Stimulated activated naive B cell treated with anti-CD40 and anti-IgM and Interleukin-4, amounts not matched to agents 10 μg/mL and 1 μg/mL and 100 μg/mL, for 72 hours (primary cell): Measurements from ENCODE around the gene SUMF2.
"Not testable (repeated sequence)": the region's sequence is repeated elsewhere in the genome, so short reads cannot be mapped to it uniquely, and the experiment has no call there.

Experiments used
- ATAC-seq, 2 donors: fragments of 150-1000 bp; cut with Tn5 transposase; replicated peaks; 2 replicates each; pipeline ENCODE4 v1.10.0; 2021; ENCODE audit warnings: moderate library complexity in 1 of 2
- DNase-seq: peaks from one replicate; pipeline ENCODE4 v3.0.0; 2021
- H3K27ac Mint-ChIP-seq: one replicate; pipeline ENCODE4 v1.8.0; 2022; ENCODE audit warnings: mild to moderate bottlenecking, mixed read lengths
- H3K27me3 Mint-ChIP-seq, 2 donors: one replicate each; pipeline ENCODE4 v1.8.0; 2022; ENCODE audit warnings: mixed read lengths in 2 of 2
- H3K36me3 Mint-ChIP-seq, 2 donors: one replicate each; pipeline ENCODE4 v1.8.0; 2022; ENCODE audit warnings: mixed read lengths in 2 of 2, mild to moderate bottlenecking in 1 of 2
- H3K4me1 Mint-ChIP-seq, 2 donors: one replicate each; pipeline ENCODE4 v1.8.0; 2022; ENCODE audit warnings: mixed read lengths in 2 of 2, mild to moderate bottlenecking in 1 of 2
- H3K4me3 Mint-ChIP-seq, 2 donors: one replicate each; pipeline ENCODE4 v1.8.0; 2022; ENCODE audit warnings: mild to moderate bottlenecking in 2 of 2, mixed read lengths in 2 of 2, moderate library complexity in 1 of 2
- H3K9me3 Mint-ChIP-seq, 2 donors: one replicate each; pipeline ENCODE4 v1.8.0; 2022; ENCODE audit warnings: mixed read lengths in 2 of 2, mild to moderate bottlenecking in 1 of 2

The SUMF2 gene

DNA sequence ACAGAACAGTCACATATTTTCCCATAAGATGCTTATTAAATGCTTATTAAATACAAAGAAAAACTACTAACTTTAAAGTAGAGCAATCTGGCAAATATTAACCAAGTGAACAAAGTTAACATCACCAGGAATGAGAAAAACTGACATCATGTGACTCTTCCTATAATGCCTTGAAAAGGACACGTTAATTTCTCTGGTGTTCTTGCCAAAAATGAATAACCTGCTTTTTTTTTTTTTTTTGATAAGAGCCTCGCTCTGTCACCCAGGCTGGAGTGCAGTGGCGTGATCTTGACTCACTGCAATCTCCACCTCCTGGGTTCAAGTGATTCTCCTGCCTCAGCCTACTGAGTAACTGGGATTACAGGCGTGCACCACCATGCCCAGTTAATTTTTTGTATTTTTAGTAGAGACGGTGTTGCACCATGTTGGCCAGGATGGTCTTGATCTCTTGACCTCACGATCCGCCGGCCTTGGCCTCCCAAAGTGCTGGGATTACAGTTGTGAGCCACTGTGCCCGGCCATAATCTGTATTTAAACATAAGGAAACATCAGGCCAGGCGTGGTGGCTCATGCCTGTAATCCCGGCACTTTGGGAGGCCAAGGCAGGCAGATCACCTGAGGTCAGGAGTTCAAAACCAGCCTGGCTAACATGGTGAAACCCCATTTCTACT lies 16.5 kb upstream of the SUMF2 start:
- H3K4me3 Mint-ChIP-seq, H3K36me3 Mint-ChIP-seq, H3K9me3 Mint-ChIP-seq, H3K27me3 Mint-ChIP-seq, H3K27ac Mint-ChIP-seq, DNase-seq, ATAC-seq: not testable (repeated sequence)
- H3K4me1 Mint-ChIP-seq = peaks cover 6 to 14% of the 10 kb centered on the region in 2 donors

DNA sequence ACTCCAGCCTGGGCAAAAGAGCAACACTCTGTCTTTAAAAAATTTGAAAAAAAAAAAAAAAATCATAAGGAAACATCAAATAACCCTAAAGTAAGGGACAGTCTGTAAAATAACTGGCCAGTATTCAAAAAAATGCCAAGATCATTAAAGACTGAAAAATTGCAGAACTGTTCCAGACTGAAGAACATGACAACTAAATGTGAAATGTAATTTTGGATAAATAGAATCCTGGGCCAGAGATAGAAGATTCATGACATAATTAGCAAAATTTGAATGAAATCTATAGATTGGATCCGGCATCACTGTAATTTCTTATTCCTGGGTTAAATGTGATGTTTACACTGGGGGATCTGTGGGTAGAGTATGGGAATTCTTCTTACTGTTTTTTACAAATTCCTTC lies 15.8 kb upstream of the SUMF2 start:
- DNase-seq (no peak), ATAC-seq (no peak)
- H3K9me3 Mint-ChIP-seq = no peaks in the 10 kb centered on the region
- H3K27me3 Mint-ChIP-seq = no peaks in the 10 kb centered on the region
- H3K27ac Mint-ChIP-seq = no peak overlapping the region
- H3K36me3 Mint-ChIP-seq = peaks cover 6 to 7% of the 10 kb centered on the region in 2 donors
- H3K4me3 Mint-ChIP-seq = no peak overlapping the region
- H3K4me1 Mint-ChIP-seq = peaks cover 6 to 15% of the 10 kb centered on the region in 2 donors

DNA sequence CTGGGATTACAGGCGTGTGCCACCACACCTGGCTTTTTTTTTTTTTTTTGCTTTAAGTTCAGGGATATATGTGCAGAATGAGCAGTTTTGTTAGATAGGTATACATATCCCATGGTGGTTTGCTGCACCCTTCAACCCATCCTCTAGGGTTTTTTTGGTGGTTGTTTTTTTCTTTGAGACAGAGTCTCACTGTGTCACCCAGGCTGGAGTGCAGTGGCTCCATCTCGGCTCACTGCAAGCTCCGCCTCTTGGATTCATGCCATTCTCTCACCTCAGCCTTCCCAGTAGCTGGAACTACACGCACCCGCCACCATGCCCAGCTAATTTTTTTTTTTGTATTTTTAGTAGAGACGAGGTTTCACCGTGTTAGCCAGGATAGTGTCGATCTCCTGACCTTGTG lies 15.3 kb upstream of the SUMF2 start:
- not testable (repeated sequence) for ATAC-seq, H3K27me3 Mint-ChIP-seq, DNase-seq, H3K9me3 Mint-ChIP-seq, H3K27ac Mint-ChIP-seq, H3K4me3 Mint-ChIP-seq
- peaks cover 9 to 10% of the 10 kb centered on the region in 2 donors for H3K36me3 Mint-ChIP-seq
- peaks cover 8 to 20% of the 10 kb centered on the region in 2 donors for H3K4me1 Mint-ChIP-seq

DNA sequence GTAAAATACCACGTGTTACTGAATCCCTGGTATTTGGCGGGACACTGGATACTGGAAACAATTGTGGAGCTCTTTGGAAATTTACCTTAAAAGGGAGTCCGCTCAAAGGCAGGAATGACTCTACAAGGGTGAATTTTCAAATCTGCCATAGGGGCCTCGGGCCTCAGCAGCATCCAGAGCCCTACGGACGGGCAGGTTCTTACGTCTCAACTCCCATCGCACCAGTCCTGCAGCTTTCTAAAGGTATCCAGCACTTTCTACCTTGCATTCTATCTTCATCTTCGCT lies 13.1 kb upstream of the SUMF2 start:
- H3K9me3 Mint-ChIP-seq = no peaks in the 10 kb centered on the region
- no peaks in the 10 kb centered on the region for H3K27me3 Mint-ChIP-seq
- H3K36me3 Mint-ChIP-seq = peaks cover 7 to 19% of the 10 kb centered on the region in 2 donors
- H3K4me1 Mint-ChIP-seq = peaks cover 10 to 36% of the 10 kb centered on the region in 2 donors
- H3K4me3 Mint-ChIP-seq = peak overlapping the region; percentile 89 to 96
- ATAC-seq (no peak), DNase-seq (no peak)
- H3K27ac Mint-ChIP-seq = peak overlapping the region; percentile 94

DNA sequence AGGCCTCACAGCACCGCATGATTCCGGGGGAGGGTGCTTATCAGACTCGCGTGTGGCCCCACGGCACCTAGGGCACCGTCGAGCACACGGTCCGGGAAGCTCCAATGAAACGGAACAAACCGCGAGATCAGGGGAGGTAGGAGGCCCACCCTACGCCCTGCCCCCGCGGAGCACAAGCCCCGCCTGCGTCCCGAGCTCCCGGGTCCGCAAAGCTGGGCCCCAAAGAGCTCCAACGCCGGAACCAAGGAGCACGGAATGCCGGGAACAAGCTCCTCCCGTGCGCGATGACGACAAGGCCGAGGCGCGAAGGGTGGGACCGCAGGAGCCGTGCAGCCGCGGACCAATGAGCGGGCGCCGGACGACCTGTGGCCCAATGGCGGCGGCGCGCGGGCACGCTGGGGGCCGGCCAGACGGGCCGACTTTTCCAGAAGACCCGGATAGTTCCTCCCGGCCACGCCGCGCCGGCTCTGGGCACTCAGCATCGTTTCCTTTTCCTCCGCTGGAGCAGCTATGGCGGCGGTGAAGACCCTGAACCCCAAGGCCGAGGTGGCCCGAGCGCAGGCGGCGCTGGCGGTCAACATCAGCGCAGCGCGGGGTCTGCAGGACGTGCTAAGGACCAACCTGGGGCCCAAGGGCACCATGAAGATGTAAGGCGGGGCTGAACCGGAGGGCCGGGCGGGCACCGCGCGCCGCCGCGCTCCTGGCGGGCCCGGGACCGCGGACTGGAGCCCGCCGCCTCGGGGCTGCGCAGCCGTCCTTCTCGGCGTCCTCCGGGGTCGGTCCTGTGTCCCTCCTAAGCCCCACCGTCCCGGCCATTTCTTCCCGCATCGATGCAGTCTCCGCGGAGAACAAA lies 12.5 kb upstream of the SUMF2 start, which contains the start of the genes CCT6A and PSPH:
CCT6A (plus strand) TSS at position 427 of the 853 bp plus-strand sequence; CDS start at position 511, 84 bp downstream.
PSPH (minus strand) TSS at position 106 of the 853 bp plus-strand sequence. CDS start 30,232 bp downstream, outside the sequence.
- Mint-ChIP-seq H3K27me3 (no peaks in the 10 kb centered on the region), H3K36me3 (peaks cover 12 to 24% of the 10 kb centered on the region in 2 donors), H3K4me3 (peak within 1 kb of the TSS; percentile 89 to 96), H3K9me3 (no peaks in the 10 kb centered on the region), H3K27ac (peak within 1 kb of the TSS; percentile 94), H3K4me1 (peaks cover 11 to 36% of the 10 kb centered on the region in 2 donors)
- ATAC-seq (peak; percentile 89 to 94), DNase-seq (peak; percentile 95)

DNA sequence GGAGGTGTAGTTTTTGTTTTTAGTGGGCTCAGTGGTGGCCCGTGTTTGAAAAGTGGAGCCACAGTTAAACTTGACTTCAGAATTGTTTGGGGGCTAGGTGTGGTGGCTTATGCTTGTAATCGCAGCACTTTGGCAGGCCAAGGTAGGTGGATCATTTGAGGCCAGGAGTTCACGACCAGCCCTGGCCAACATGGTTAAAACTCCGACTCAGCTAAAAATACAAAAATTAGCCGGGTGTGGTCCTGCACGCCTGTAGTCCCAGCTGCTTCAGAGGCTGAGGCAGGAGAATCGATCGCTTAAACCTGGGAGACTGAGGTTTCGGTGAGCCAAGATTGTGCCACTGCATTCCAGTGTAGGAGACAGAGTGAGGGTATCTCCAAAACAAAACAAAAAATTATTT lies 10.7 kb upstream of the SUMF2 start:
- Mint-ChIP-seq H3K4me3 (peak overlapping the region; percentile 21 to 76), H3K27me3 (no peaks in the 10 kb centered on the region), H3K36me3 (peaks cover 25 to 35% of the 10 kb centered on the region in 2 donors), H3K4me1 (peaks cover 11 to 40% of the 10 kb centered on the region in 2 donors), H3K27ac (no peak overlapping the region), H3K9me3 (no peaks in the 10 kb centered on the region)
- no peak for DNase-seq
- ATAC-seq = no peak

DNA sequence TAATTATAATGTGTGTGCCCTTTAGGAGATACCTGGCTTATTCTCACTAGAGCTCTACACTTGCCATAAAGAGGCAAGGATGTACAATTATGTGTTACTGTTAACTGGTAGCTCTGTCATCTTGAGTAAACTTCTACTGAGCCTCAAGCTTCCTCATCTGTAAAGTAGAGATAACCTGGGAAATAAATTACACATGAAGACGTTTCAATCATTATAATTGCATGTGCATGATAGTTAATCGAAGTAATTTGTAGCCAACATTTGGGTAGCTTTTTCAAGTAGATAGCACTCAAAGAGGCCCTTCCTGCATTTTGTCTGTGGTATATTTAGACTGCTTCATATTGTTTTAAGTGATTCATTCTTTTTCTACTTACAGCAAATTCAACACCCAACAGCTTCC lies 10.1 kb upstream of the SUMF2 start:
- Mint-ChIP-seq H3K27ac (peak overlapping the region; percentile 31), H3K4me3 (peak overlapping the region; percentile 14 to 25), H3K9me3 (no peaks in the 10 kb centered on the region), H3K36me3 (peaks cover 25 to 36% of the 10 kb centered on the region in 2 donors), H3K27me3 (no peaks in the 10 kb centered on the region), H3K4me1 (peaks cover 11 to 40% of the 10 kb centered on the region in 2 donors)
- ATAC-seq (no peak), DNase-seq (no peak)

DNA sequence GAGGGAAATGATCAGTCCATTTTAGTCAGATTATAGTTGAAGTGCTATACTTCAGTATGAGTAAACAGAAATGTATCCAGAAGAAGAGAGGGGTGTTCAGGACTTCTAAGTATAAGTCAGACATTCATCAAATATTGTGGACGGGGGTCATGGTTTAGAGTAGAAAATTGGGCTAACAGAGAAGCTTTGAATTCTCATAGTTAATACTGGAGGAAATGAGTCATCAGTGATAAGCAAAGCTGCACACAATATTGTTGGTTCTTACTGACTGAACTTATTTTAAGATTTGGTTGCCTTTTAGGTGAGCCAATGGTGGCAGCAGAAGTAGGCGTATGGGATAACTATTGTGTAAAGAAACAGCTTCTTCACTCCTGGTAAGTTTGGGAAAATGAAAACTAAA lies 1.7 kb upstream of the SUMF2 start:
- peaks cover 24 to 45% of the 10 kb centered on the region in 2 donors for H3K4me1 Mint-ChIP-seq
- no peaks in the 10 kb centered on the region for H3K9me3 Mint-ChIP-seq
- H3K36me3 Mint-ChIP-seq = peaks cover 41 to 49% of the 10 kb centered on the region in 2 donors
- H3K4me3 Mint-ChIP-seq = peak overlapping the region in 1 of 2 donors; percentile 7
- DNase-seq = no peak
- H3K27ac Mint-ChIP-seq = peak overlapping the region; percentile 14
- ATAC-seq = no peak
- no peaks in the 10 kb centered on the region for H3K27me3 Mint-ChIP-seq

DNA sequence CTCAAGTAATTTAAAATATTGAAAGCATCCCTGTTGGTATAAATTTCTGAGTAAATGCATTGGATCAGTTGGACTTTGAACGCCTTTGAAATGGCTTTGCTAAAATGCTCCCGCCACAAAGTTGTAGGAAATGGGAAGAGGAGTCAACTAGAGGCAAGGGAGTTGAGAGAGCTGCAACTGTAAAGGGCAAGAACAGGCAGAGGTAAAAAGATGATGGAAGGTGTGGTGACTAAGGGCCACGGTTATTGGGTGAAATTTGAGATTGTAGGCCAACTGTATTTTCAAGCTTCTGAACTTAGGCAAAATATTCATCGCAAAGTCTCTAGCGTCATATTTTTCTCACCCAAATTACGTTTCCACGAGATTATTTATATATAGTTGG lies 595 bp upstream of the SUMF2 start:
- Mint-ChIP-seq H3K27ac (peak overlapping the region; percentile 94), H3K36me3 (peaks cover 34 to 42% of the 10 kb centered on the region in 2 donors), H3K4me1 (peaks cover 24 to 40% of the 10 kb centered on the region in 2 donors), H3K4me3 (peak overlapping the region; percentile 86 to 93), H3K9me3 (no peaks in the 10 kb centered on the region), H3K27me3 (no peaks in the 10 kb centered on the region)
- ATAC-seq (no peak), DNase-seq (no peak)

DNA sequence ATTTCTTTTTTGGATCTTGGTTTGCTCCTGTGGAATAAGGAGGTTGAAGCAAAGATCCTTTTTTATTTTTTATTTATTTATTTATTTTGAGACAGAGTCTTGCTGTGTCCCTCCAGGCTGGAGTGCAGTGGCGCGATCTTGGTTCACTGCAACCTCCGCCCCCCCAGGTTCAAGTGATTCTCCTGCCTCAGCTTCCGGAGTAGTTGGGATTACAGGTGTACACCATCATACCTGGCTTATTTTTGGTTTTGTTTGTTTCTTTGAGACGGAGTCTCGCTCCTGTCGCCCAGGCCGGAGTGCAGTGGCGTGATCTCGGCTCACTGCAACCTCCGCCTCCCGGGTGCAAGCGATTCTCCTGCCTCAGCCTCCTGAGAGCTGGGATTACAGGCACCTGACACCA lies 2.3 kb downstream of the SUMF2 start:
- Mint-ChIP-seq H3K36me3 (peaks cover 38 to 42% of the 10 kb centered on the region in 2 donors), H3K4me1 (peaks cover 20 to 35% of the 10 kb centered on the region in 2 donors)
- ATAC-seq, DNase-seq, H3K27me3 Mint-ChIP-seq, H3K4me3 Mint-ChIP-seq, H3K9me3 Mint-ChIP-seq, H3K27ac Mint-ChIP-seq: not testable (repeated sequence)

DNA sequence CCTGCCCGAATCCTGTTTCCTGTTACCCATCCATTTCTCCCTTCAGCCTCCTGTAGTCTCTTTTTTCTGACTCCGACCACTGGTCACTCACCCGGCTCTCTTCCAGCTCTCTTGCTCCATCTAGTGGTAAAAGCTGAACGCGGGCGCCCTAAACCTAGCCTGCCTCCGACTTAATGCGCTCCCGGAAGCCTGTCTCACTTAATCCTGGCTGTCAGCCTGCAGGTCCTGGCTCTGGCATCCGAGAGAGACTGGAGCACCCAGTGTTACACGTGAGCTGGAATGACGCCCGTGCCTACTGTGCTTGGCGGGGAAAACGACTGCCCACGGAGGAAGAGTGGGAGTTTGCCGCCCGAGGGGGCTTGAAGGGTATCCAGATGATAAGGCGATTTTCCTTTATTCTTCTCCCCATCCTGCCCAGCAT lies 10.3 kb downstream of the SUMF2 start:
- Mint-ChIP-seq H3K27me3 (no peaks in the 10 kb centered on the region), H3K27ac (peak overlapping the region; percentile 68), H3K4me1 (peaks cover 2 to 7% of the 10 kb centered on the region in 2 donors), H3K4me3 (no peak overlapping the region), H3K36me3 (peaks cover 27 to 34% of the 10 kb centered on the region in 2 donors), H3K9me3 (no peaks in the 10 kb centered on the region)
- DNase-seq (peak; percentile 72), ATAC-seq (peak; percentile 96 to 97)

DNA sequence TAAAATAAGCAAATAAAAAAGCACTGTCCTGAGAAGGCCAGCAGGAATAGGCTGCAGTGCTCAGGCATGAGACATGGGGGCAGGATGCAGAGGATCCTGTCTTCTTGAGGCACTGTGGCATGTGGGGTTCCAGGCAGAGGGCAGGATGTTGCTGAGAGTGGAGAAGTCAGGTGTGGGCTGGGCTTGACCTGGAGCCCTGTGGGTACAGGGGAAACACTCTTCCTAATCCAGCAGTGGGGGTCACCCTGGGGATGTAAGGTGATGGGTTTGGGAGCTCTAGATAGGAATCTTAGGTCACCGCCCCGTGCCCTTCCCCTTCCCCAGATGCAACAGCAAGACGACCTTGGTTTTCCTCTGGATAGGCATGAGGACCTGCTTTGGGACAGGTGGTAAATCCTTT lies 13.6 kb downstream of the SUMF2 start:
- ATAC-seq (no peak), DNase-seq (no peak)
- H3K27ac Mint-ChIP-seq = no peak overlapping the region
- H3K27me3 Mint-ChIP-seq = no peaks in the 10 kb centered on the region
- H3K36me3 Mint-ChIP-seq = peaks cover 43 to 48% of the 10 kb centered on the region in 2 donors
- no peak overlapping the region for H3K4me3 Mint-ChIP-seq
- H3K9me3 Mint-ChIP-seq = no peaks in the 10 kb centered on the region
- peaks cover 2 to 10% of the 10 kb centered on the region in 2 donors for H3K4me1 Mint-ChIP-seq

DNA sequence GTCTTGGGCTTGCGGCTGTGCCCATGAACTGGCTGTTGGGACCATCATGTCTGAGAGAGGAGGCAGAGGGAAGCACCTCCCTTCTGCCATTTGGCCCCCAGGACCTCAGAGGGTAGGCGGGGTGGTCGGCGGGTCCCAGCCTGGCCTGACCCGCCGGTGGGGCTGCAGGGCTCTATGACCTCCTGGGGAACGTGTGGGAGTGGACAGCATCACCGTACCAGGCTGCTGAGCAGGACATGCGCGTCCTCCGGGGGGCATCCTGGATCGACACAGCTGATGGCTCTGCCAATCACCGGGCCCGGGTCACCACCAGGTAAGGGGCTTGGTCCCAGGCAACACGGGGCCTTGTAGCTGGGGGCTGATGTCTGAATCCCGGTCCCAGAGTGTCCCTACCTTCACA lies 14.1 kb downstream of the SUMF2 start:
- no peak for ATAC-seq
- Mint-ChIP-seq H3K27ac (no peak overlapping the region), H3K4me1 (peaks cover 2 to 10% of the 10 kb centered on the region in 2 donors), H3K4me3 (no peak overlapping the region), H3K9me3 (no peaks in the 10 kb centered on the region), H3K36me3 (peaks cover 39 to 45% of the 10 kb centered on the region in 2 donors), H3K27me3 (no peaks in the 10 kb centered on the region)
- DNase-seq = no peak

DNA sequence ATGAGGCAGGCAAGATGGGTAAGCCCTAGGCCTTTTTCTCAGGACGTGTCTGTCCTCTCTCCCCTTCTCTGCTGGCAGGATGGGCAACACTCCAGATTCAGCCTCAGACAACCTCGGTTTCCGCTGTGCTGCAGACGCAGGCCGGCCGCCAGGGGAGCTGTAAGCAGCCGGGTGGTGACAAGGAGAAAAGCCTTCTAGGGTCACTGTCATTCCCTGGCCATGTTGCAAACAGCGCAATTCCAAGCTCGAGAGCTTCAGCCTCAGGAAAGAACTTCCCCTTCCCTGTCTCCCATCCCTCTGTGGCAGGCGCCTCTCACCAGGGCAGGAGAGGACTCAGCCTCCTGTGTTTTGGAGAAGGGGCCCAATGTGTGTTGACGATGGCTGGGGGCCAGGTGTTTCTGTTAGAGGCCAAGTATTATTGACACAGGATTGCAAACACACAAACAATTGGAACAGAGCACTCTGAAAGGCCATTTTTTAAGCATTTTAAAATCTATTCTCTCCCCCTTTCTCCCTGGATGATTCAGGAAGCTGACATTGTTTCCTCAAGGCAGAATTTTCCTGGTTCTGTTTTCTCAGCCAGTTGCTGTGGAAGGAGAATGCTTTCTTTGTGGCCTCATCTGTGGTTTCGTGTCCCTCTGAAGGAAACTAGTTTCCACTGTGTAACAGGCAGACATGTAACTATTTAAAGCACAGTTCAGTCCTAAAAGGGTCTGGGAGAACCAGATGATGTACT lies 15.5 kb downstream of the SUMF2 start:
- no peak for ATAC-seq
- H3K9me3 Mint-ChIP-seq = no peaks in the 10 kb centered on the region
- no peaks in the 10 kb centered on the region for H3K27me3 Mint-ChIP-seq
- H3K36me3 Mint-ChIP-seq = peaks cover 43 to 50% of the 10 kb centered on the region in 2 donors
- H3K4me1 Mint-ChIP-seq = peaks cover 0 to 5% of the 10 kb centered on the region in 2 donors
- DNase-seq = no peak
- H3K4me3 Mint-ChIP-seq = no peak overlapping the region
- H3K27ac Mint-ChIP-seq = peak overlapping the region; percentile 71
